ENCODE data around the gene LDHB.
A peak's percentile ranks its signal among the peaks of the same experiment; 100 is the strongest.
"Not testable (repeated sequence)": the region's sequence is repeated elsewhere in the genome, so short reads cannot be mapped to it uniquely, and the experiment has no call there.

The LDHB gene

DNA sequence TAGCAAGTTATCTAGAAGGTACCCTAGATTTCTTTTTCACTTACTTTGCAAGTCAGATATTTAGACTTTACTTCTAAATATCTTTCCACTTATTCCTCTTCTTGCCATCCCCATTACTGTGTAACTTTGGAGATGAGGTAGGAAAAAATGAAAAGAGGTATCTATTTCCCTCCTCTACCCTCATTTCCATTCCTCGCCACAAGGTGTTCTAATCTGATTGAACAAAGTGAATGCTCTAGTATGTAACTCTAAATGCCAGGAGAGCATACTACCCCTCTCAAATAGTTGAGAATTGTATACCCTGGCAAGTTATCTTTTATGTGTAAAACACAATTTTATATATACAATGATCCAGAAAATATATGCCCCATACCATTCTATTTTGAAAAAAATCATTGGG, 1.7 kb upstream of the LDHB start:
- DNase-seq: no peak

DNA sequence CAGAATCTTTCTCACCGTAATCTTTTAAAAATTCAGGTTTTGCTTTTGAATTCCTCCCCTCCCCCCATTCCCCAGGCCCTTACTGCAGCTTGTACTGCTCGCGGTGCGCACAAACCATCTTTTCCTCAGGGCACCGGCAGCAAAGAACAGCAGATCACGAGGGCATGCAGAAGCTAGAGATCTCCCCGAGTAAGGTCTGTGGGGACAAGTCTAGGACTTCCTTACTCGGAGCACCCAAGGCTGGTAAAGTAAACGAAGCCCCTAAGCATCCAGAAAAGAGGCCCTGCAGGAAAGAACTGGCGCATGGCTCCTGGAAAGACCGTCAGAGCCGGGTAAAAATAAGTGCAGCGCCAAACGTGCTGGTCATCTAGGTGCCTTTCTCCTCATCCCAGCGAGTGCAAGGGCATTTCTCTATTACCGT, 727 bp downstream of the LDHB start:
- DNase-seq: peak; percentile 50

DNA sequence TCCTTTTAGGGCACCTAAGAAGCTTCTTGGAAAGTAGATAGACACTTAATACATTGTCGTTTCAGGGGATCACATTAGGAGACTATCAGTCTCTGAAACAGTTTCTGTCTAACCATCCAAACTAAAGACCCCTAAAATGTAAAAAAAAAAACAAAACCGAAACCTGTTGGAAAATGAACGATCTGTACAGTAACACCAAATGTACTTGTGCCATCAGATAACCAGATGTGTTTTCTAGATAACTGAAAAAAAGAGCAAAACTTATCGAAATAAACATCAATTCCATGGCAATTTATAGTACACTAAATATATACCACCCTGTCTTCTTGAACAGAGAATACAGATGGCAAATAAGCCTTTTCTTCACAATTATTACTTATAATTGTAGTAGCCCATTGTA, 2.1 kb downstream of the LDHB start:
- no peak for DNase-seq

DNA sequence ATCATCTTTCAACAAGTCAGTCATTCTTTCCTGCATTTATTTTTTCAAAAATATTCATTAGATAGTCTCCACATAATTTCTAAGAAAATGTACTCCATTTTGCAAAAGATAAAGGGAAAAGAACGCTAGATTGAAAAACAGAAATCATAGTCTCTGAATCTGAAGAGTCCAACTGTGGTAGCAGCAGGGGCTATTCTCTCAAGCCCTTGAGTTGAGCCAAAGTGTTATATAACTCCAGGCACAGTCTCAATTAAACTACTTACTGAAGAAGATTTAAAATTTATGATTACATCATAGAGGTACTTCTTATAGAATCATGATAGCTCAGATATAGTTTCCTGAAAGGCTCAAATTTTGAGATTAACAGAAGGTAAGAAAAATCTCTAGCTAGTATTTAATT, 5.8 kb downstream of the LDHB start:
- no peak for DNase-seq

DNA sequence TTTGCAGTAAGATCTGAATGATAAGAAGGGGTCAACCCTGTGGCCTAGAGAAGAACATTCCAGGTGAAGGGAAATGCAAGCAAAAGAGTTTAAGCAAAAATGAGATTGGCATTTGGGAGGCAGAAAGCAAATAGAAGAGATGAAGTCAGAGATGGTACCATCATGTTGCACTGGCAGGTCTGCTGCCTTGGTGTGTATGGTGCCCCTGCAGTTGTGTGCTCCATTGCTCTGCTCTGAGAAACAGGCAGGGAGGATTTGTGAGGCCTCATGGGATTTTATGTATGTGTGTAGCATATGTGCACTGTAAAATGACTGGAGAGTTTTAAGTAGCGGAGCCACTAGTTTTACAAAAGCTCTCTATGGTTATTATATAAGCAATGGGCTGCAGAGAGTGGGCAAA, 6.6 kb downstream of the LDHB start:
- no peak for DNase-seq

DNA sequence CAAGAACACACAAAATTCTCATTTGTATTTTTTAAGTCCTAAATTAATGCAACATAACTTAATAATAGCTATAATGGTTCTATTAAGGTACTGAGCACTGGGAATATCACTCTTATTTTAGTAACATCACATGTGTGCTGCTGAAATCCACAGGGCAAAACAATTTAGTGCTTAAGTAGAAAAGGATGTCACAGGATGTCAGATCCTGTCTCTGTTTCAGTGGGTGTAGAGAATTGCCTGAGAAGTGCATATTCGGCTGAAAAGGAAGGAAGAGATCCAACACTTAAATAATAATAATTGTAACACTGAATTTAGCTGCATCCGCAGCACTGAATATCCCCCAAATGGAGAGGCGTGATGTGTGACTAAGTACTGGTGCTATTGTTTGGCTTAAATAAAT, 8.6 kb downstream of the LDHB start:
- no peak for DNase-seq

DNA sequence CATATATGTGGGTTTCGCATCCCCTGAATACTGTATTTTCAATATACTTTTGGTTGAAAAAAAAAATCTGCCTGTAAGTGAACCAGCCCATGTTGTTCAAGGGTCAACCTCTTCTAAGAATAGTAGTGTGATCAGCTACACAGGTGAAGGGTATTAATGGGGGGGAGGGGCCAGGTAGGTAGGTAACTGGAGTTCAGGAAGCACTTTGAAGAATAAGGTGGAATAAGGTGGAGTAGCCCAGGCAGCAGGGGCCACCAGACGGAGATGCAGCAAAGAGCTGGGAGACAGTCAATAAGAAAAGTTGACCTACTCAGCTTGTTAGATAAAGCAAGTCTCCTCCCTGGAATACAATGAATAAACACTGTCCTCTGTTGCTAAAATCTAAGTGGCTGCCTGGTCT, 9.3 kb downstream of the LDHB start:
- DNase-seq: no peak

DNA sequence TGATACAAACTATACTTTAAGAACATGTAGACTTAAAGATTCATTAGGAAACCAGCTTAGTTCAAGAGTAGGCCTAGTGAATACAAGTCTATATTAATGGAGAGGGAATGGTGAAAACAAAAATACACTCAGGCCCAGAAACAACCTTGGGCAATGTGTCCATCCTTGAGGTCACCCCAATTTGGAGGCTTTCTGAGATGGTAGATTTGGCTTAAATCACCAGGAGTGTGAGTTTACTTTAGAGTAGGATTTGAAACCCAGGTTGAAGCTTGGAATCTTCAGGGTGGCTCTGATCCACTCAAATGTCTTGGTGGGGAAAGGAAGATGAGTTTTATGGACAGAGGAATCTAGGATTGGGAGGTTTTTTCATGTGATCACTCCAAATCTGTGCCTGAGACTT, 10.5 kb downstream of the LDHB start:
- DNase-seq: no peak

DNA sequence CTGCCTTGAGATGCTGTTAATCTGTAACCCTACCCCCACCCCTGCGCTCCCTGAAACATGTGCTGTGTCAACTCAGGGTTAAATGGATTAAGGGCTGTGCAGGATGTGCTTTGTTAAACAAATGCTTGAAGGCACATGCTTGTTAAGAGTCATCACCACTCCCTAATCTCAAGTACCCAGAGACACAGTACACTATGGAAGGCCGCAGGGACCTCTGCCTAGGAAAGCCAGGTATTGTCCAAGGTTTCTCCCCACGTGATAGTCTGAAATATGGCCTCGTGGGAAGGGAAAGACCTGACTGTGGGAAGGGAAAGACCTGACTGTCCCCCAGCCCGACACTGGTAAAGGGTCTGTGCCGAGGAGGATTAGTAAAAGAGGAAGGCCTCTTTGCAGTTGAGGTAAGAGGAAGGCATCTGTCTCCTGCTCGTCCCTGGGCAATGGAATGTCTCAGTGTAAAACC, 12.6 kb downstream of the LDHB start:
- not testable (repeated sequence) for DNase-seq

DNA sequence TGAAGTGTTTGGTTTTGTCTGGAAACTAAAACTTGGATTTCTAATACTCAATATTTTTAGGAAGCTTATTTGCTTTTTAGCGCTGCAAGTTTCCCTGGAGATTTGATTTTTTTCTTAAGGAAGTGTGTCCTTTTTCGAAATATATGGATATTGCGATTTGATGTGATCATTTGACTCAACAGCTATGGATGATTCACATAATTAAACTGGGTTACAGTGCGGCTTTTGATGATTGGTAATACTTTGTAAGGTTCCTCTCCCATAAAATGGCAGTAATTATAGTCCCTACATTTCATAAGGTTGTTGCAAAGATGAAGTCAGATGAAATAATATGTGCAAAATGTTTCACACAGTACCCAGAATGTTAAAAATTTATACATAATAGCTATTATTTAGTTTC, 13.1 kb downstream of the LDHB start:
- DNase-seq: no peak

DNA sequence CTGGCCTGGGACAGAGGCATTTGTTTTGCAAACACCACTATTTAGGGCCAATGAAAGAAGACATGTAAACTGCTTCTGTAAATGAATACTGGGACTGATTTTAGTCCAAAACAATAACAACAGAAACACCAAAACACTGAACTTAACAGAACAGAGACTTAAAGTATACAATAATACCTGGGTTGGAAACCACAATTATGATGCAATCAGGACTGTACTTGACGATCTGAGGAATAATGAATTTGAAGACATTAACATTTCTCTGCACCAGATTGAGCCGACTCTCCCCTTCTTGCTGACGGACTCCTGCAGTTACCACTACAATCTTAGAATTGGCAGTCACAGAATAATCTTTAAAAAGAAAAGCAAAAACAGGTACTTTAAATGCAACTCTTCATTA, 13.9 kb downstream of the LDHB start:
- DNase-seq: no peak

DNA sequence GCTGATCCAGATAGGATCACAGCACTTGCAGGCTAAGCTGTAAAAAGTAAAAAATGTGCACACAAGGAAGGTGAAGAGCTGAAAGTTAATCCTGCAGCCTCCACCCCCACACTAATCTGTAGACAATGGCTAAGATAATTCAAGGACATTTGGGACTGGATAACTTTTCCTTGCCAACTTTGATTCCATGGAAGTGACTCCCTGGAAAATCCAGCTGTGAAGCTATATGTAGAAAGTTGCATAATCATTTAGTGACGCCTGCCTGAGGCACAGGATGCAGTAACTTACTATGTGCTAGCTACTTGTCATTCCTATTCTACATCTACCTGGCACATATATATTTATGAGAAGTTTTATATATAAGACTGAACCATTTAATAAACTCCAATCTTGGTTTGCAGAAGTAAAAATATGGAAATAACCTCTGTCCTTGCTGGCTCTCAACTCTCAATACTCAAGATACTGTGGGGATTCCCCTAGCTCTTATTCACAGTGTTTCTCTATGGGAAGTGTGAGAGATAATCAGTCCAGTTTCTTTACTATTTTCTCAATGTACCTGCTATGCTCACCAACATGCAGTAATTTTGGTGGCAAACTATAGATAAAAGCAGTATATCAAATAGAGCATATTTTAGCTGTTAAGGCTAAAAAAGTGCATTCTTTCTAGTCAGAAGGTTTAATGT, 14.8 kb downstream of the LDHB start:
- no peak for DNase-seq

DNA sequence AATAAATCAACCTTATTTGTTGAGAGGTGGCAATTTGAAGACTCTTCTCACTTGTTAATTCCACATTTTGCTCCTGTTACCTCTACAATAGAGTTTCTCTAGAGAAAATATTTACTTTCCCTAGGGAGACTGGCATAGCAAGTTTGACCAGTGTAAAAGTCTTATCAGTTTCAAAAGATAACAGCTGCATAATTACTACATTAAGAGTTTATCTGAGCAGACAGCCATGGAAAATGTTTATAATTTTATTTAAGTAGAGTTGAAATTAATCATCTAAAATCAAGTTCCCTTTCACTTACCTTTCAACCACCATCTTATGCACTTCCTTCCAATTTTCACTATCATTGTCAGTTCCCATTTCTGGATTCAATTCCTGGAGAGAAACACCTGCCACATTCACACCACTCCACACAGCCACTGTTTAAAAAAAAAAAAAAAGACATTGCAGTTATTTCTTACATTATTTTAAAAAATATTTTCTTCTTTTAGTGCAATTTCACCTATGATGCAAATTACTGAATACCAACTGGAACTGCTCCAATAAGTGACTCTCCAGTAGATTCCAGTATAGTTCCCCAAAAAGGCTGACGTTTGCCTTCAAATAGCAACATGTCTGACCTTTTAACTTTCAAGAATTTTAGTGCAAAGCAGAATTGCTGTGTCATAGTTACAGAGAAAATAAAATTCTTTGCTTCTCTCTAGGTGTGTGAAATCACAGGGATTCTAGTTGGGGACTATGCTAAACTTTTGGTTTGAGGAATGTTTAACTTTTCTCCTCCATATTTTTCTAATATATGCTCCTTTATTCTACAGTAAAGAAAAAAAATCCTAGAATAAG, 19.4 kb downstream of the LDHB start:
- DNase-seq: peak; percentile 8

DNA sequence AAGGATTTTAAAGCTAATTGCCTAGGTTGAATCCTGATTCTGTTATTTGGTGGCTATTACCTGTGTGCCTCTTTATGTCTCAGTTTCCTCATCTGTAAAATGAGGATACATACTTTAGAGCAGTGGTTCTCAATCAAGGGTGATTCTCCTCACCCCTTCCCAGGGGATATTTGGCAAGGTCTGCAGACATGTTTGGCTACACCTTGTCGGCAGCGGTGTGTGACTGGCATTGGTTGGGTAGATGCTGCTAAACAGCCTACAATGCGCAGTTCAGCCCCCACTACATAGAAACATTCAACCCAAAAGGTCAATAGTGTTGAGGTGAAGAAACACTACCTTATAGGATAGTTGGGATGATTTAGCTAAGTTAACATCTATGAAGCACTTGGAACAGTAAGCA, 23.4 kb downstream of the LDHB start:
- DNase-seq: no peak

DNA sequence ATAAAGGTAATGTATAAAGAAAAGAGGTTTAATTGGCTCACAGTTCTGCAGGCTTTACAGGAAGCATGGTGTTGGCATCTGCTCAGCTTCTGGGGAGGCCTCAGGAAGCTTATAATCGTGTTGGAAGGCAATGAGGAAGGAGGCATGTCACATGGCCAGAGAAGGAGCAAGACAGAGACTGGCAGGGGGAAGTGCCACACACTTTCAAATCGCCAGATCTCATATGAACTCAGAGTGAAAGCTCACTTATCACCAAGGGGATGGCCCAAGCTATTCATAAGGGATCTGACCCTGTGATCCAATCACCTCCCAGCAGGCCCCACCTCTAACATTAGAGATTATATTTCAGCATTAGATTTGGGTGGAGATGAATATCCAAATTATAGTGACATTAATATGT, 26.3 kb downstream of the LDHB start:
- no peak for DNase-seq

DNA sequence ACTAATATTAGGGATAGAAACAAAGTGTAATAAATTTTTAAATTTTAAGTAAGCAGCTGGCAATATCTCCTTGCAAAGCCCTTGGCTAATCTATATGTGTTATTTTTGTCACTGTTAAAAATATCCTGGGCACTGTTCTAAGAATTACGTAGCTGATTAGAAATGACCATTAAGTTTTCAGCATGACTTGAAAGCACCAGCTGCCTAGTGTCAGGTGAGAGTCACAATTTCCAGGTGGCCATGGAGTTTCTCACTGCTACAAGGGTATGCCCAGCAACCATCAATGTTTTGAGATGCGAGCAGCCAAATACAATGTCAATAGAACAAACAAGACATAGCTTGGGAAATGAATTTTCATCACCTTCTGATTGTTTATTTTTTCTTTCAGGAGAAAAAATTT, 29.7 kb downstream of the LDHB start:
- DNase-seq: no peak

DNA sequence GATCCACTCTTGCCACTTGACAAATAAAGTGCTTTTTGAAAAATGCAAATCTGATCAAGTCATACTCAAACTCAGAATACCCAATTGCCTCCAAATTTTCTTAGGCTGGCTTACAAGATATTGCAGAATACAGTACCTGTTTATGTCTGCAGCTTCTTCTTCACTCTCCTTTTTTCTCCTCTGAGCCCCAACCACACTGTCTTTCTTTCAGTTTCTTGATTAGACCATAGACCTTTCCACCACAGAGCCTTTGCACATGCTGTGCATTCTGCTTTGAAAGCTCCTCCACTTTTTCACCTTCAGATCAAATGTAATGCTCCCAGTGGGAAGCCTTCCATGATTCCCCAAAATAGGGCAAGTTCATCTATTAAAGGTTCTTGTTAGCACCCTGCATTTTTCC, 39.1 kb downstream of the LDHB start:
- DNase-seq: no peak

DNA sequence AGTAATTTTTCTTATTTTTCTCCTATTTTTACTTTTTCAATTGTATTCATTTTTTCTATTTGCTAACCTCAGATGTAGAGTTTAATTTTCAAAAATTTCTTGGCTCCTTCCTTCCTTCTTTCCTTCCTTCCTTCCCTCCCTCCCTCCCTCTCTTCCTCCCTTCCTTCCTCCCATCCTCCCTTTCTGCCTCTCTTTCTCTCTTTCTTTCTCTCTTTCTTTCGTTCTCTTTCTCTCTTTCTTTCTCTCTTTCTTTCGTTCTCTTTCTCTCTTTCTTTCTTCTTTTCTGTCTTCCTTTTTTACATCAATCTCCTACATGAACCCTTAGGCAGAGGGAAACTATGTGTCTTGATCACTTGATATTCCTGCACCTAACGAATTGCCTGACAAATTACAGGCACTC, 40.6 kb downstream of the LDHB start:
- DNase-seq: no peak

DNA sequence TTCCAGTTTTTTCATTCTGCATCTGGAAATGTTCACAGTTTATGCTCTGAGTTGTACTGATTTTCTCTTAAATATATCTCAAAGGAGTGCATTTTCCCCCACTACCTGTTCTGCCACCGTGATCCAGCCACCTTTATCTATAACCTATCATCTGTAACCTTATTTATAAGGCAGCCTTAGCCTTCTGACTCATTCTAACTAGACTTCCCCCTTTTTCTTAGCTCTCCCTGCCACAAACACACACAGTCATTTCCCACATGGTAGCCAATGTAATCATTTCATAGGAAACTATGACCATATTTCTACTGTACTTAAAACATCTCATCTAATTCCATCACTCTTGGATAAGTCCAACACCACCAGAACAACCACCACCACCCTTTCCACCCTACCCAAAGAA, 42.2 kb downstream of the LDHB start:
- DNase-seq: no peak

DNA sequence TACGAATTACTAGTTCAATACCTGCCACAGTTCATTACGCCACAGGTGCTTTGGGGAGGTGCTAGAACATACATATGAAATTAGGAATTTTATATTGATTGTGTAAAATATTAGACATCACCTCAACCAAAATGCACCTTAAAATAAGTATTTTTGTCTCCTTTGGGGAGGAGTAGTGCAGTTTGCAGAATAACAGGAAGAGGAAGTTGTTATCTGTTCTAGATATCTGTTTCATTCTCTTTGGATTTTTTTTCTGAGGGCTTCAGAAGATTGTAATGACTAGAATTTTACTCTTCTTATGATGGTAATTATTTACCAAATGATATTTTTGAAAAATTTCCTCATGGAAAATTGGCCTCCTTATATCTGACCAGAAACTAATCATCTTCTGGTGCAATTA, 43.1 kb downstream of the LDHB start:
- DNase-seq: no peak

DNA sequence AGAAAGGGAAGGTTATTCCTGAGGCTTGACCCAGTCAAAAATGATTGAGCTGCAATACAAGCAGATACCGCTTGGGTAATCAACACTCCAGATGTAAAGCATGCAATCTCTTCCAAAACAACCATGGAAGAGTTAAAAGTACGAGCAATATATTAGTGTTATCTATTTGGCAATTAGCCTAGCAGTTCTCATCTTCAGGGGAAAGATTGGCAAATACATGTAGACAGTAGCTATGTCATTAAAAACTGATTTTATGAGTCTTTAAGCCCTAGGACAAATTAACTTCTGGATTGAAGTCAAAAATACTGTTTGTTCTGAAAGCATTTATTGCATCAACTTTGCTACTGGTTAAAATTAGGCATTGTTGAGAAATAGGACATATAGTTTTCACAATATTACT, 43.7 kb downstream of the LDHB start:
- no peak for DNase-seq

DNA sequence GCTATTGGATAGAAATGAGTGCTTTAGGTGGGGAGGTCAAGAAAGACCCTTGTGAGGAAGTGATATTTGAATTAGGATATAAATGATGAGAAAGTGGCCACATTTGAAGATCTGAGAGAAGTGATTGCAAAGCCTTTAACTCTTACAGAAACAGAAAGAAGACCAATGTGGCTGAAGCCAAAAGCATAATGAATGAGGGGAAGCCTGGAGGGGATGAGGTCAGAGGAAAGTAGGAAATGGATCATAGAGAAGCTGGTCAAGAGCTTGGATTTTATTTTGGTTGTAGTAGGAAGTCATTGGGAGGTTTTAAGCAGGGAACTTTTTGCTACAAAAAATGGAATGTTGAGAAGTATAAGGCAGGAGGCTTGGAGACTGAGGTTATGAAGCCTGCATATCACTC, 49.4 kb downstream of the LDHB start:
- no peak for DNase-seq

DNA sequence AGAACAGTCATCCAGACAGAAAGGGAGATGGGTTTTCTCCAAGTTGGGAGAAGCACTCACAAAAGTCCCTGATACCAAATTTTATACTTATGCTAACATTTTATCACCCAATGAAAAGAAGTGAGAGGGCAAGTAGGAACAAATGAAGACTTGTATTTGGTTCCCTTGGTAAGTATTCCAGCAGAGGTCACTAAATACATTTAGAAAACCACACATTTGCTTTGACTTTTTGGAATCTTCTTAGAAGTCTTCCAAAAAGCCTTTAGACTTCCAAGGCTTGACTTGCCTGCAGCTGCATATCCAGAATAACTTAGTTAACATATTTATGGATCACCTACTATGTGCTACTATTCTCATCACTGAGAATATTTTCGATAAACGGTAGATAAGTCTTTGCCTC, 49.9 kb downstream of the LDHB start:
- peak; percentile 16 for DNase-seq

DNA sequence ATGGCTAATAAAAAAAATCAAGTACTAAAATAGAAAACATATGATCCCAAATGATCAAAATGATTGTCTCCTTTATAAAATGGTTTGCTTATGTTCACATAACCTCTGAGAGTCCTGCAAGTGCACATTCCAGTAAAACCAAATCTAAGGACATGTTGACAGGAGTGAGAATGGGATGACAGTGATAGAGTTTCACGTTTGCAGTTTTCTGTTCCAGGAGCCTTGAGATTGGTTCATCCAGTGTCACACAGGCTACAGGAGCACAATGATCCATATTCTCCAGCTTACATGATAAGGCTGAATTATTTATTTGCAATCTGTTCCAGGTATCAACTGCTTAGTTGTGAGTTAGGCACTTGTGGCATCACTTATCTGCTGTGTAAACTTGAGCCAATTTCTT, 51.5 kb downstream of the LDHB start:
- DNase-seq: no peak

Measured in fibroblast of skin of right biceps (primary cell).